Raji (cell line): ENCODE measurements around the gene NRN1L.

Experiments used
- POLR2A ChIP-seq: IDR thresholded peaks from 2 replicates; pipeline ENCODE4 v1.6.1; 2011; ENCODE audit warnings: low read depth, low read length, control low read depth; ENCODE audit not compliant: insufficient read depth

Gene NRN1L

GRCh38 chr16:67856927-67857546 lies 27.6 kb upstream of the NRN1L start:
- TF ChIP-seq POLR2A, result no peak

- no peak for TF ChIP-seq POLR2A
These were observed 27.0 kb upstream of the NRN1L start for GRCh38 chr16:67857547-67858233.

GRCh38 chr16:67858500-67858899 lies 26.2 kb upstream of the NRN1L start:
- TF ChIP-seq POLR2A, result no peak

GRCh38 chr16:67860589-67861398 lies 23.9 kb upstream of the NRN1L start:
- no peak for TF ChIP-seq POLR2A

- TF ChIP-seq POLR2A, result no peak
These were observed 22.8 kb upstream of the NRN1L start for GRCh38 chr16:67861877-67862276.

- TF ChIP-seq POLR2A, result no peak
These were observed 21.8 kb upstream of the NRN1L start for GRCh38 chr16:67862623-67863583.

- no peak for TF ChIP-seq POLR2A
These were observed 20.1 kb upstream of the NRN1L start for GRCh38 chr16:67864594-67864993.

GRCh38 chr16:67865318-67865717 lies 19.4 kb upstream of the NRN1L start:
- TF ChIP-seq POLR2A, result no peak

- TF ChIP-seq POLR2A, result no peak
These were observed 16.4 kb upstream of the NRN1L start for GRCh38 chr16:67868290-67868689.

- TF ChIP-seq POLR2A, result no peak
These were observed 15.0 kb upstream of the NRN1L start for GRCh38 chr16:67869653-67870052.

- no peak for TF ChIP-seq POLR2A
These were observed 13.4 kb upstream of the NRN1L start for GRCh38 chr16:67871256-67871655.

GRCh38 chr16:67872131-67872630 lies 12.5 kb upstream of the NRN1L start:
- no peak for TF ChIP-seq POLR2A

- TF ChIP-seq POLR2A, result peak; percentile 91
These were observed 11.9 kb upstream of the NRN1L start, which contains the start of gene EDC4 for GRCh38 chr16:67872631-67873434. Gene EDC4, plus strand, starts transcription at chr16:67873052. Its CDS starts 210 bp downstream, at chr16:67873262.

- TF ChIP-seq POLR2A, result no peak
These were observed 11.0 kb upstream of the NRN1L start for GRCh38 chr16:67873435-67874370.
